A673 (cell line): ENCODE measurements around the gene GPC6.

Experiments
- CTCF ChIP-seq: fragments of 300-800, 200-600 bp; sonication (generic); conservative IDR thresholded peaks from 2 replicates; pipeline ENCODE4 v1.5.1; 2017; ENCODE audit warnings: low read depth, mild to moderate bottlenecking, antibody characterized with exemption, low read length, moderate library complexity, mixed read lengths
- EZH2 ChIP-seq: fragments of 200-600 bp; sonication (generic); IDR thresholded peaks from 2 replicates; pipeline ENCODE4 v1.6.1; 2017; ENCODE audit warnings: borderline replicate concordance, low read depth, mild to moderate bottlenecking, mixed read lengths, antibody characterized with exemption, low read length; ENCODE audit not compliant: poor library complexity, severe bottlenecking

DNA sequence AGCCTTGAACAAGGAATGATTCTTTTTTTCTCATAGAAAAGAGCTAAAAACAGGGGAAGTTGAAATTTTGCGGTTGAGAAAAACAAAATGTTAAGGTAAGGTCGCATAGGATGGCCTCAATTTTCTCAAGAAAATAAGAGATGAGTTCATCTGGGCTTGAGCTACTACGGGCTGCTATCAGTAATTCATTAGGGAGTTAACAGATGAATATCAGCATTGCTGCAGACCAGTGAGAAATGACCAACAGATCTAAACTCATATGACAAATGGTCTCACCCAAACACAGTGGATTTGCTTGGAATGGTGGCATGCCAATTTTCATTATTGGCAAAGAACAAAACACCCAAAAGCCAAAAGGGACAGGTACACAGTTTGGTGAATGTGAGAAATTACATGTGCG lies 56.6 kb downstream of the GPC6 start:
- TF ChIP-seq EZH2 = no peak
- TF ChIP-seq CTCF = no peak
